ENCODE data around the gene IFITM5. TPM values are rescaled to one million over a fixed set of nuclear protein-coding genes. Genes with fewer than 3 reads are reported as not detected.
"Not testable (repeated sequence)": the region's sequence is repeated elsewhere in the genome, so short reads cannot be mapped to it uniquely, and the experiment has no call there.

IFITM5 gene
- total RNA-seq, 1 experiment from 2014 or later: not detected

- intact Hi-C loops (cut with micrococcal nuclease; ENCODE audit: unreplicated experiment); in situ Hi-C loops (cut with HindIII; ENCODE audit: low pct_unique_long_range_greater_than_20kb, low sequenced_read_pairs); POLR2A ChIA-PET; H3K27me3 ChIP-seq (ENCODE audit: control insufficient read depth, insufficient read depth, low read length); BruUV-seq (replicated peaks); H3K36me3 ChIP-seq (ENCODE audit: control insufficient read depth, insufficient read depth, low read length); H3K9me3 ChIP-seq (ENCODE audit: control insufficient read depth, insufficient read depth, low read depth, low read length): not testable (repeated sequence)
- Histone ChIP-seq H3K27ac (ENCODE audit: low read length) (peak overlapping the region; percentile 77), H3K4me3 (ENCODE audit: low read depth in 2 of 2, low read length in 2 of 2) (peak overlapping the region; percentile 35 to 46), H3K4me1 (ENCODE audit: control insufficient read depth, insufficient read depth, low read length) (peaks cover 14% of the 10 kb centered on the region)
- CTCF ChIA-PET: interaction anchor here (0.5 to 1.4 kb wide), 5 partner anchors 18 to 542 kb away, joined by 3 to 5 read pairs (median 3); no protein-coding TSS in a partner anchor
- TF ChIP-seq SIN3A (IDR thresholded peaks at IDR 0.05; ENCODE audit: borderline replicate concordance, insufficient read depth, low read depth, low read length): 0 out of 2 replicates have a peak, but pooled peaks have one; percentile 23
- peak; percentile 38; the same call in 1 of the 2 replicates for TF ChIP-seq TCF7L2 (IDR thresholded peaks at IDR 0.05; ENCODE audit: low read depth, low read length)
- peak; percentile 88 for DNase-seq (ENCODE audit: low read depth, low spot score)
- peak; percentile 95 for ATAC-seq
Observed at GRCh38 chr11:268716-269145, 30.6 kb downstream of the IFITM5 start.

- no peaks in the 10 kb centered on the region for H3K27me3 ChIP-seq (ENCODE audit: control insufficient read depth, insufficient read depth, low read length)
- peaks cover 14% of the 10 kb centered on the region for H3K4me1 ChIP-seq (ENCODE audit: control insufficient read depth, insufficient read depth, low read length)
- CTCF ChIA-PET: interaction anchor here (0.6 to 1.4 kb wide), 3 partner anchors 17 to 180 kb away, joined by 3 to 8 read pairs (median 5); no protein-coding TSS in a partner anchor
- TF ChIP-seq SIN3A (IDR thresholded peaks at IDR 0.05; ENCODE audit: borderline replicate concordance, insufficient read depth, low read depth, low read length) (no peak), POLR2AphosphoS5 (IDR thresholded peaks at IDR 0.05; ENCODE audit: low read depth, low read length) (no peak; the same call in 1 of the 2 replicates), TCF7L2 (IDR thresholded peaks at IDR 0.05; ENCODE audit: low read depth, low read length) (peak; percentile 81; the same call in 1 of the 2 replicates)
- TF ChIP-seq, protein P1, sequence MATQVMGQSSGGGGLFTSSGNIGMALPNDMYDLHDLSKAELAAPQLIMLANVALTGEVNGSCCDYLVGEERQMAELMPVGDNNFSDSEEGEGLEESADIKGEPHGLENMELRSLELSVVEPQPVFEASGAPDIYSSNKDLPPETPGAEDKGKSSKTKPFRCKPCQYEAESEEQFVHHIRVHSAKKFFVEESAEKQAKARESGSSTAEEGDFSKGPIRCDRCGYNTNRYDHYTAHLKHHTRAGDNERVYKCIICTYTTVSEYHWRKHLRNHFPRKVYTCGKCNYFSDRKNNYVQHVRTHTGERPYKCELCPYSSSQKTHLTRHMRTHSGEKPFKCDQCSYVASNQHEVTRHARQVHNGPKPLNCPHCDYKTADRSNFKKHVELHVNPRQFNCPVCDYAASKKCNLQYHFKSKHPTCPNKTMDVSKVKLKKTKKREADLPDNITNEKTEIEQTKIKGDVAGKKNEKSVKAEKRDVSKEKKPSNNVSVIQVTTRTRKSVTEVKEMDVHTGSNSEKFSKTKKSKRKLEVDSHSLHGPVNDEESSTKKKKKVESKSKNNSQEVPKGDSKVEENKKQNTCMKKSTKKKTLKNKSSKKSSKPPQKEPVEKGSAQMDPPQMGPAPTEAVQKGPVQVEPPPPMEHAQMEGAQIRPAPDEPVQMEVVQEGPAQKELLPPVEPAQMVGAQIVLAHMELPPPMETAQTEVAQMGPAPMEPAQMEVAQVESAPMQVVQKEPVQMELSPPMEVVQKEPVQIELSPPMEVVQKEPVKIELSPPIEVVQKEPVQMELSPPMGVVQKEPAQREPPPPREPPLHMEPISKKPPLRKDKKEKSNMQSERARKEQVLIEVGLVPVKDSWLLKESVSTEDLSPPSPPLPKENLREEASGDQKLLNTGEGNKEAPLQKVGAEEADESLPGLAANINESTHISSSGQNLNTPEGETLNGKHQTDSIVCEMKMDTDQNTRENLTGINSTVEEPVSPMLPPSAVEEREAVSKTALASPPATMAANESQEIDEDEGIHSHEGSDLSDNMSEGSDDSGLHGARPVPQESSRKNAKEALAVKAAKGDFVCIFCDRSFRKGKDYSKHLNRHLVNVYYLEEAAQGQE (IDR thresholded peaks at IDR 0.05; ENCODE audit: insufficient read depth in 1 of 2, low read depth in 2 of 2, low read length in 1 of 2): no peak
- TF ChIP-seq, protein P2, sequence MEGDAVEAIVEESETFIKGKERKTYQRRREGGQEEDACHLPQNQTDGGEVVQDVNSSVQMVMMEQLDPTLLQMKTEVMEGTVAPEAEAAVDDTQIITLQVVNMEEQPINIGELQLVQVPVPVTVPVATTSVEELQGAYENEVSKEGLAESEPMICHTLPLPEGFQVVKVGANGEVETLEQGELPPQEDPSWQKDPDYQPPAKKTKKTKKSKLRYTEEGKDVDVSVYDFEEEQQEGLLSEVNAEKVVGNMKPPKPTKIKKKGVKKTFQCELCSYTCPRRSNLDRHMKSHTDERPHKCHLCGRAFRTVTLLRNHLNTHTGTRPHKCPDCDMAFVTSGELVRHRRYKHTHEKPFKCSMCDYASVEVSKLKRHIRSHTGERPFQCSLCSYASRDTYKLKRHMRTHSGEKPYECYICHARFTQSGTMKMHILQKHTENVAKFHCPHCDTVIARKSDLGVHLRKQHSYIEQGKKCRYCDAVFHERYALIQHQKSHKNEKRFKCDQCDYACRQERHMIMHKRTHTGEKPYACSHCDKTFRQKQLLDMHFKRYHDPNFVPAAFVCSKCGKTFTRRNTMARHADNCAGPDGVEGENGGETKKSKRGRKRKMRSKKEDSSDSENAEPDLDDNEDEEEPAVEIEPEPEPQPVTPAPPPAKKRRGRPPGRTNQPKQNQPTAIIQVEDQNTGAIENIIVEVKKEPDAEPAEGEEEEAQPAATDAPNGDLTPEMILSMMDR (IDR thresholded peaks at IDR 0.05): no peak
- peak overlapping the region; percentile 25 to 46 for H3K4me3 ChIP-seq (ENCODE audit: low read depth in 2 of 2, low read length in 2 of 2)
- no TSS peak for BruUV-seq (replicated peaks)
- intact Hi-C loops (cut with micrococcal nuclease; ENCODE audit: unreplicated experiment) (no loop called here), in situ Hi-C loops (cut with HindIII; ENCODE audit: low pct_unique_long_range_greater_than_20kb, low sequenced_read_pairs) (no loop called here)
- peaks cover 3% of the 10 kb centered on the region; the same call in 1 of the 2 replicates for H3K9me3 ChIP-seq (ENCODE audit: control insufficient read depth, insufficient read depth, low read depth, low read length)
- H3K27ac ChIP-seq (ENCODE audit: low read length): peak overlapping the region; percentile 51
- ATAC-seq: peak; percentile 36
- no peaks in the 10 kb centered on the region for H3K36me3 ChIP-seq (ENCODE audit: control insufficient read depth, insufficient read depth, low read length)
- POLR2A ChIA-PET: interaction anchor here (0.6 kb wide), 2 partner anchors 9 to 17 kb away, joined by 3 to 6 read pairs; no protein-coding TSS in a partner anchor
- DNase-seq (ENCODE audit: low read depth, low spot score): no peak
Observed at GRCh38 chr11:267491-267994, 31.8 kb downstream of the IFITM5 start.
